Hypothalamus (tissue), 51 donors: ENCODE measurements around the gene NLRP6.
"Not testable (repeated sequence)": the region's sequence is repeated elsewhere in the genome, so short reads cannot be mapped to it uniquely, and the experiment has no call there.

Experiments used
- DNase-seq, 51 donors: peaks; one replicate each; lab custom pipeline; 2025; lab: John Stamatoyannopoulos, UW

The NLRP6 gene

DNA sequence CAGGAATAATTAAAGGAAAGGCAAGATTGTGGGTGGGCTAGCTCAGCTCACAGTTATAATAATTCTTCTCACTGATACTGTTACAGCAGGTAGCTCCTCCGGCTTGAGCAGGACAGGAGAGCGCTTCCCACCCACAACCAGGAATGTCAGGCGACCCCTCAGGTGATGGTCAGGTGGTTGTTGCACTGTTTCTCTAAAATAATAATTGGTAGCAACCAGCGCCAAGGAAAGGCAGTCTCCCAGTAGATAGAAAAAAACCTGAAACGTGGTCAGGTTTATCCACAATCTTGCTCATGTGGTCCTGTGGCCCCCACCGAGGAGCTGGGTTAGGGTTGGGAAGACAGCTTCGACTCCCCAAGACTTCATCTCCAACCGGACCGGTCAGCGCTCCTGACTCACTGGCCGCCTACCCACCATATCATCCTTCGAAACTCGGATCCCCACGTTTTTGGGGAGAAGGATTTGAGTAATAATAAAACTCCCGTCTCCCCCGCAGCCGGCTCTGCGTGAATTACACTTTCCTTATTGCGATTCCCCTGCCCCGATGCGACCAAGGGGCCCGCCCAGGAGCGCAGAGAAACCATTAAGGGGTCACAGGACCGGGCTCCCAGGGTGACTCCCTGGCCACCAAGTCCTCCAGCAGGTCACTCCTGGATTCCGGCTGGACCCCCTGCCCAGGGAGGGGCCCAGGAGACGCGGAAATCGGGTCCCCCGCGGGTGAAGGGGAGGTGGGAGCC is 39.6 kb downstream of the NLRP6 start:
- DNase-seq: not testable (repeated sequence)

DNA sequence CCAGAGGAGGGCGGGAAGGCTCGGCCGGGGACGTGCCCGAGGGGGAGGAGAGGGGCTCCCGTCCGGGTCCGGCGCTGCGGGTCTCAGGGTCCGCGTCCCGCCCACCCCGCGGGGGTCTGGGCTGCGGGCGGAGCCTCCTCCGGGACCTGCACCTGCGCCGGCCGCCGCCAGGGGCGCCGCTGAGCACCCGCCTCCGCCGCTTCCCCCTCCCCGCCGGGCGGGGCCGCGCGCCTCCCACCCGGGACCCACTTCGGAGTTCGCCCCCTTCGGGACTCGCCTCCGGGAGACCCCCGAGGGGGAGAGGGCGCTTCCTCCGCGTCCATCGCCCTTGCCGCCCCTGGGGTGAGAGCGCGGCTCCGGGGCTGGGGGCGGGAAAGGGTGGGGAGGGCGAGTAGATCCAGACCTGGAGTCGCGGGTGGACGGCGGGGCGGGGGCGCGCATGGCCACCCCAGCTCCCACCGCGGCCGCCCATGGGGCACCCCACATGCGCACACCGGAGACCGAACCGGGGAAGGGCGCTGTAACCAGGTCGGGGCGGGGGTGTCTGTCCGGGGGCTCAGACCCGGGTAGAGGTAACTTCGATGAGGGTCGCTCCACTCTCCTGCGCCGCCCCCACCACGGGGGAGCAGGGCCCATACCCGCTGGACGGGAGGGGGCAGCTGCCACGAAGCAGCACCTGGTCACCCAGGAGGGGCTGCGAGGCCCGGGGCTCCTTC is 40.4 kb downstream of the NLRP6 start:
- not testable (repeated sequence) for DNase-seq

GRCh38 chr11:319121-319887 is 41.1 kb downstream of the NLRP6 start:
- not testable (repeated sequence) for DNase-seq

- not testable (repeated sequence) for DNase-seq
These were observed 41.7 kb downstream of the NLRP6 start for GRCh38 chr11:319888-320273.

DNA sequence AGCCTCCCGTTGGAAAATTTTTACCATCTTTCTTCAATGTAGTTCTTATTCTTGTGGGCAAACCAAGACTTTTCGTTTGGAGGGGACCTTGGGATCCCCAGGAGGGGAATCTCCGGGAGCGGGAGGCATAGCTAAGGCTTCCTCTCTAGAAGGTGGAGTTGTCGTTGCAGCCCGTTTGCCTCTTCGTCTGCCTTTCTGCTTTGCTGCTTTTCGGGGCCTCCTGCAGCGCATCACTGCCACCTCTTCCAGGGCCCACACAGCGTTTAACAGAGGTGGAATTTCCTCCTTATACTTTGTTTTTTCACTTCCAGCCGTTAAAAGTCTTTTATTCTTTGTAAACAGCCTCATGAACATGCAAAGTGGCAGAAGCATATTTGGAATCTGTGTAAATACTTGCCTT is 45.9 kb downstream of the NLRP6 start:
- no peak for DNase-seq

DNA sequence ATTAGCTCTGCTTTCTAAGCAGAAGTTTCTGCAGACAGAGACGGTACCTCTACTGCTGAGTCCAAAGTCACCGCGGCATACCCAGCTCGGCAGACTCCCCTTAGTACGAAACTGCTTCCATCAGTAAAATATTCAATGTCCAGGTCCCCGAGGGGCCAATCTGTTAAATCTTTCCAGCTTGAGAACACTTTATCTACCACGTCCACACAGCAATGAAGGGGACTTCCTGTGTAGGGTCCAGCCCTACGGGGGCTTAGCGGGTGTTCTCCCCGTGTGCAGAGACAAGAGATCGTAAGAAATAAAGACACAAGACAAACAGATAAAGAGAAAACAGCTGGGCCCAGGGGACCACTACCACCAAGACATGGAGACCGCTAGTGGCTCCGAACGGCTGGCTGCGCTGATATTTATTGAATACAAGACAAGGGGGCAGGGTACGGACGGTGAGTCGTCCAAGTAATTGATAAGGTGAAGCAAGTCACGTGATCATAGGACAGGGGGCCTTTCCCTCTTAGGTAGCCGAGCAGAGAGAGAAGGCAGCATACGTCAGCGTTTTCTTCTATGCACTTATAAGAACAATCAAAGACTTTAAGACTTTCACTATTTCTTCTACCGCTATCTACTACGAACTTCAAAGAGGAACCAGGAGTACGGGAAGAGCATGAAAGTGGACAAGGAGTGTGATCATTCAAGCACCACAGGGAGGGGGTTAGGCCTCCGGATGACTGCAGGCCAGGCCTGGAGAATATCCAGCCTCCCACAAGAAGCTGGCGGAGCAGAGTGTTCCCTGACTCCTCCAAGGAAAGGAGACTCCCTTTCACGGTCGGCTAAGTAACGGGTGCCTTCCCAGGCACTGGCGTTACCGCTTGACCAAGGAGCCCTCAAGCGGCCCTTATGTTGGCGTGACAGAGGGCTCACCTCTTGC is 46.6 kb downstream of the NLRP6 start:
- DNase-seq: peak in 6 of 51 donors; percentile 23 to 65 (median 54)

- no peak for DNase-seq
These were observed 47.8 kb downstream of the NLRP6 start for GRCh38 chr11:325796-326591.

DNA sequence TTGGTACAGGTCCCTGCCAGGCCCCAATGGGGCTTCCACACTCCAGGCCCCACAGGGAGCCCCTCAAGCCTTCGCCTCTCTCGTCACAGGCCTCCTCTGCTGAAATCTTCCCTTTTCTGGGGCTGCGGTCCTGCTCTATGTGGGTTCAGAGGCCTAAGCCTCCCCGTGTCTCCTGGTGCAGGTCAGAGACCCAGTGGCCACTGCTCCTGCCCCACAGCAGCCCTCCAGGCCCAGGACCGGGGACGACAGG is 48.3 kb downstream of the NLRP6 start:
- DNase-seq: no peak

DNA sequence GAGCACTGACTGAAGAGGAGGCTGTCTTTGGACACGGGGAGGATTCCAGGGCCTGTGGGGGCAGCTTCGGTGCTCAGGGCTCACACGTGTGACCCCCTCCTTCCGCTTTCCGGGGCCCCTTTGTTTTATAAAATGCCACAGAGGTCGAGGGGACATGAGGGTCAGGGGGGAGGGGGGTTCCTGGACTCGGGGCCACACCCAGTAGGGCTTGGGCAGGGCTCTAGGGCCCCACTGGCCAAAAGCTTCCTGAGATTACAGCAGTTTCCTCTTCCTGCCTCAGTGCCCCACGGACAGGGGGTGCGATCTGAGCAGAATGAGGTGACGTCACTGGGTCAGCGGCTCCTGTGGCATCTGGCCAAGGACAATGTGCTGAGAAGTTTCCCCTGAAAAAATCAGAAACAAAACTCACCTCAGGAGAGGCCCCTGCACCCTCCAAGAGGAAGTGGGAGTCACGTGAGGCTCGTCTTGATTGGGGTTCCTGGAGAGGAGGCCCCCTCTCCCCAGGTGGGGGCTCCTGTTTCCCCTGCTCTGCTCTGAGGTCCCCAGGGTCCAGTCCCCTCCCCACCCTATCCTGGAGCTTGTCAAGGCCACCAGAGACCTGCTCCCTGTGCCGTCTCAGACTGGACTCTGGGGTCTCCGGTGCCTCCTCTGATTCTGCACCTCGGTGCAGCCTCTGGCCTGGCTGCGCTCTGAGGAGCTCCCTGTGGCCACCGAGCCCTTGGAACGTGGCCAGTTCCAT is 48.8 kb downstream of the NLRP6 start:
- DNase-seq: peak in 28 of 51 donors; percentile 28 to 62 (median 42)

DNA sequence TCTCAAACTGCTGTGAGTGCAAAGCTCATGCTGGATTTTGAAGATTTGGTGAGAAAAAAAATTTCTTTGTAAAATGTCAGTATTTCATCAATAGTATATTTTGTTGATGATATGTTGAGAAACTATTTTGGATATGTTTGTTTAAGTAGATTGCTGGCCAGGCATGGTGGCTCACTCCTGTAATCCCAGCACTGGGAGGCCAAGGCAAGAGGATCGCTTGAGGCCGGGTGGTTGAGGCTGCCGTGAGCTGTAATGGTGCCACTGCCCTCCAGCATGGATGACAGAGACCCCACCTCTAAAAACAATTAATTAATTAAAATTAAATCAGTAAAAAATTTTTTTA is 49.3 kb downstream of the NLRP6 start:
- DNase-seq: no peak

- DNase-seq: no peak
These were observed 49.8 kb downstream of the NLRP6 start for GRCh38 chr11:328012-328411.

DNA sequence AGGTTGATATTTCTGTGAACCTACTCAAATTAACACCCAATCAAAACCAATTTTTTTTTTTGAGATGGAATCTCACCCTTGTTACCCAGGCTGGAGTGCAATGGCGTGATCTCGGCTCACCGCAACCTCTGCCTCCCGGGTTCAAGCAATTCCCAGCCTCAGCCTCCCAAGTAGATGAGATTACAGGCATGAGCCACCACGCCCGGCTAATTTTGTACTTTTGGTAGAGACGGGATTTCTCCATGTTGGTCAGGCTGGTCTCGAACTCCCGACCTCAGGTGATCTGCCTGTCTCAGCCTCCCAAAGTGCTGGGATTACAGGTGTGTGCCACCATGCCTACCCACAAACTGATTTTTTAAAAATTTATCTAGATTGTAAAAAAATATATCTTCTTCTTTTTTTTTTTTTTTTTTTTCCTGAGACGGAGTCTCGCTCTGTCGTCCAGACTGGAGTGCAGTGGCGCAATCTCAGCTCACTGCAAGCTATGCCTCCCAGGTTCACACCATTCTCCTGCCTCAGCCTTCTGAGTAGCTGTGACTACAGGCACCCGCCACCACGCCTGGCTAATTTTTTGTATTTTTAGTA is 50.4 kb downstream of the NLRP6 start:
- not testable (repeated sequence) for DNase-seq

DNA sequence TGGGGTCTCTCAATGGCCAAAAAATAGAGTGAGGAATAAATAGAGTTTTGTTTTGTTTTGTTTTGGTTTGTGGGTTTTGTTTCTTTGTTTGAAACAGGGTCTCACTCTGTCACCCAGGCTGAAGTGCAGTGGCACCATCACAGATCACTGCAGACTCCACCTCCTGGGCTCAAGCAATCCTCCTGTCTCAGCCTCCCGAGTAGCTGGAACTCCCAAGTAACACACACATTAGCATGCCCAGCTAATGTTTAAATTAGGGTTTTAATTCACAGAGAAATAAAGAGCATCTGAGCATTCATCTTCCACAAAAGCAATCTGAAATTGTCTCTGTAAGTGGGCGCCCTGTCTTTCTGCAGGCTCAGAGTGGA is 51.7 kb downstream of the NLRP6 start:
- no peak for DNase-seq

DNA sequence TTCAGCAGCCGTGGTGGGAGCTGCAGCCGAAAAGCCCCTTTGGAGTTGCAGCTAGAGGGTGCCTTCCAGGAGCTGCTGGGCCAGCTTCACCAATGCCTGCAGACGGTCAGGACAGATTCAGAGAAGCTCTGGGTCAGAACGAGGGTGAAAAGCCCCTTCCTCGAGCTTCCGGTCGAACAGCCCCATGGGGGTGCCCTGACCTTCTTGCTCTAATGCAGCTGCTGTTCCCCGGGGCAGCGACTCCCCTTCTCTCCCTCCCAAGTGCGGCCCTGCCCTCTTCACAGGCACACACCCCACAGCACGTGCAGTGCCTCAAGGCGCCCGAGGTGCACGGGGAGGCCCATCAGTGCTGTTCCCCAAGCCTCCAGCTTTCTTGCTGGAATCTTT is 52.1 kb downstream of the NLRP6 start:
- DNase-seq: no peak

GRCh38 chr11:330694-331357 is 52.6 kb downstream of the NLRP6 start:
- DNase-seq: no peak

DNA sequence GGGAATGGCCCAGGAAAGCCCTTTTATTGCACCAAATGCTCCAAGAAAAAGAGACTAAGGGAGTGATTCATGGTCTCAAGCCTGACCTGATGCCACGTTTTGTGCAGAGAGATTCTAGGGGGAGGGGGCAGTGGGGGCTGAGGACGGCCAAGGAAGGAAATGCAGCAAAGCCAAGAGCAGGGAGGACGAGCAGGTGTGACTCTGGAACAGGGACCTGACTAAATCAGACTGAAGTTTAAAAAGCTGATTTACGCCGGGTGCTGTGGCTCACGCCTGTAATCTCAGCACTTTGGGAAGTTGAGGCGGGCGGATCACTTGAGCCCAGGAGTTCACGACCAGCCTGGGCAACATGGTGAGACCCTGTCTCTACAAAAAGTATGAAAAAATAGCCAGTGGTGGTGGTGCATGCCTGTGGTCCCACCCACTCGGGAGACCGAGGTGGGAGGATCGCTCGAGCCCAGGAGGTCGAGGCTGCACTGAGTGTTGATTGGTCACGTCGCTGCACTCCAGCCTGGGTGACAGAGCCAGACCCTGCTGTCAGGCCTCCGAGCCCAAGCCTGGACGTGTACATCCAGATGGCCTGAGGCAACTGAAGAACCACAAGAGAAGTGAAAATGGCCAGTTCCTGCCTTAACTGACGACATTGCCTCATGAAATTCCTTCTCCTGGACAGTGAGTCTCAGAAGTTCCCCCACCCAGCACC is 53.3 kb downstream of the NLRP6 start:
- no peak for DNase-seq

DNA sequence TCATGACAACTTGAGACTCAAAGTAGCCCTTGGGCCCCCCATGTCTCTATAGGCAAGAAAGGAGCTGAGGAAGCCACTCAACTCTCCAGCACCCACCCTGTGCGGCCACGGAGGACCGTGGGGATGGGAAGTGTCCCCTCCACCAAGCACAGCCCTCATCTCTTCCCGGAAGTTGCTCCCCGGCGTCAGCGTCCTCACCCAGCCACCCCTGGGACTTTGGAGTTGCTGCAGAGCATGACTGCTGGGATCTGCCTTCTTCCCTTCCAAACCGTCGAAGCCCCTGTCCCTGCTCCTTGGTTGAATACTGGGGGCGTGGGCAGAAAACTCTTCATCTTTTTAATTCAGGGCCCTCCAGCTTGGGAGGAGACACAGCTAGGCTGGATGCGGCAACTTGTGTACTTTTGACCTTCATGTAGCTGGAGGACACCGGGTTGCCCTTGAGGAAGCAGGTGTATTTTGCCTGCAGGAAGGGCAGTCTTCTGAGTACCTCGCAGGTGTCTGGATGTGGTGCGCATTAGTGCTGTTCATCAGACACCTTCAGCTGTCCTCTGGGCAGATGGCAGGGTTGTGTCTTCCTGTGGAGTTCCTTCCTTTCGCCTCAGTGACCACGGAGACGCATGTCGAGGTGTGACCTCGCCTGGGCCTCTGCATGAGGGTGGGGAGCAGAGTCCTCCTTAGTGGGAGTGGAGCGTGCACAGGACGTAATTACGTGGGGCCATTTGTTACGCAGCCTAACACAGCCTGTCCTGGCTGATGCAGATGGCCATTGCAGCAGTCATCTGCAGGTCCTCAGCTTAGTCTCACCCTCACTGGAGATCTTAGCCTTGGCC is 54.7 kb downstream of the NLRP6 start:
- no peak for DNase-seq
